ENCODE measurements around the gene CCNL2.
A peak's percentile ranks its signal among the peaks of the same experiment; 100 is the strongest.
"Not testable (repeated sequence)": the region's sequence is repeated elsewhere in the genome, so short reads cannot be mapped to it uniquely, and the experiment has no call there.

CCNL2 gene

DNA sequence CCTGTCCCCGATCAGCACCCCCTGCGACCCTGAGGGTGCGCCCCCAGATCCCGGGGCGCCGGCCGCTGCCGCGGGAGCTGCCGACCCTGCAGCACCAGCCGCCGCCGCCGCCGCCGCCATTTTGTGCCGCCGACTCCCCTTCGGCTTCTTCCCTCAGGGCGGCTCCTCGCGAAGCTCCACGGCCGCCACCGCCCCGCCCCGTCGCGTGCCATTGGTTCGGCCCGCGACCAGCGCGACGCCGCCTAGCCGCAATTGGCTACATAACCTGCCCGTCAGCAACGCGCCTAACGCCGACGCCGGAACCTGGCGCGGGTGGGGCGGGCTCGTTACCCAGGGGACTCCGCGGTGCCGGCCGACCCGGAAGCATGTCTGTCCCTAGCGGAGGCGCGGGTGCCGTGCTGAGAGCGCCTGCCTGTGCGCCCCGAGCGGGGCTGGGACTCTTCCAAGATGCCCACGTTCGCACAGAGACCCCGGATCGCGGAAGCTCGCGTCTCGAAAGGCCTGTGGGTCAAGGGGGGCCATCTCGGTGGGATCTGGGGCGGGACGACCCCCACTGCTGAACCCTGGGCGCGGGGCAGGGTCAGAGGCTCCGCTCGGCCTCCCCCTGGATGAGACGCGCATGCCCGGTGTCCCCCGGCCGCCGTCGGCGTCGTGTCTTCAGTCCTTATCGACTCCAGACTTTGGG, at the start of gene CCNL2:
CCNL2 (minus strand) TSS at position 149 of the 685 bp plus-strand sequence; CDS start at position 120, 29 bp downstream.
- peak; percentile 99 for DNase-seq (ENCODE audit: low spot score)

DNA sequence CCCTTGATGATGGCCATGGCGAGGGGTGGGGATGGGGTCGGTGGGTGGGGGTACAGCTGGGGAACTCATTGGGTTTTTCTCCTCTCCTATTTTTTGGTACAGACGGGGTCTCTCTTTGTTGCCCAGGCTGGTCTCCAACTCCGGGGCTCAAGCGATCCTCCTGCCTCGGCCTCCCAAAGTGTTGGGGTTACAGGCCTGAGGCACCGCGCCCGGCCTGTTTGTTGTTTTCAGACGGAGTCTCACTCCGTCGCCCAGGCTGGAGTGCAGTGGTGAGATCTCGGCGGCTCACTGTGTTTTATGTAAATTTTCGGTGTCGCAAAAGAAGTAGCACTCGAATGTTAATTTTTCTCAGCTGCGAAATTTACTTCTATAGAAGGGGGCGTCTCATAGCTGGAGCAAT, 47.5 kb upstream of the CCNL2 start:
- not testable (repeated sequence) for DNase-seq (ENCODE audit: low spot score)

DNA sequence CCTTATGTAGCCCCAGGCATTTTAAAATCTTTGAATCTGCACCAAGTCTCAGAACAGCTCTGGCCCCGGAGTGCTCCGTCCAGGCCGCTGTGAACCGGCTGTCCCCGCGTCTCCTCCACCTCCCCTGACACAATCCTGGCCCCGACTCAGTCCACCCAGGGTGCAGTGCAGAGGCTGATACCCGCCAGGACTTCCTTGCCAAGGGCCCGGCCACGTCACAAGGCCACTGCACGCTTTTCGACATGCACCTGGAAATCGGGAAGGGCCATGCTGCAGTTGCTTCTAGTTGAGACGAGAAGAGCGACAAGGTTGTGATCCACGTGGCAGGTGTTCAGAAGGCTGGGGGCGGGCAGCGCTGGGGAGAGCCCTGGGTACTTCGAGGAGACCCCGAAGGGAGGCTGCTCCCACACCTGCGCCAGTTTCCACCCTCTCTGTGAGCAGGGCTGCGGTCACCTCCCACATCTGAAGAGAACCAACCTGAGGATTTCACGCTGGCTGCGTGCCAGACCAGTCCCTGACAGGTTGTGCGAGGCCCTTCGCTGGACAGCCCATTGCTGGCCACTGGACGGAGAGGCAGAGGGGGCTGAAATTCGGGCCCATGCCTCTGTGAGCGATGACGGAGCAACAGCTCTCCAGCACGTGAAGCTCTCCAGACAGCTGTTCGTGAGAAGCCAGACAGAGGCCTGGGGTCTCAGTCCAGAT, 43.1 kb upstream of the CCNL2 start:
- no peak for DNase-seq (ENCODE audit: low spot score)

DNA sequence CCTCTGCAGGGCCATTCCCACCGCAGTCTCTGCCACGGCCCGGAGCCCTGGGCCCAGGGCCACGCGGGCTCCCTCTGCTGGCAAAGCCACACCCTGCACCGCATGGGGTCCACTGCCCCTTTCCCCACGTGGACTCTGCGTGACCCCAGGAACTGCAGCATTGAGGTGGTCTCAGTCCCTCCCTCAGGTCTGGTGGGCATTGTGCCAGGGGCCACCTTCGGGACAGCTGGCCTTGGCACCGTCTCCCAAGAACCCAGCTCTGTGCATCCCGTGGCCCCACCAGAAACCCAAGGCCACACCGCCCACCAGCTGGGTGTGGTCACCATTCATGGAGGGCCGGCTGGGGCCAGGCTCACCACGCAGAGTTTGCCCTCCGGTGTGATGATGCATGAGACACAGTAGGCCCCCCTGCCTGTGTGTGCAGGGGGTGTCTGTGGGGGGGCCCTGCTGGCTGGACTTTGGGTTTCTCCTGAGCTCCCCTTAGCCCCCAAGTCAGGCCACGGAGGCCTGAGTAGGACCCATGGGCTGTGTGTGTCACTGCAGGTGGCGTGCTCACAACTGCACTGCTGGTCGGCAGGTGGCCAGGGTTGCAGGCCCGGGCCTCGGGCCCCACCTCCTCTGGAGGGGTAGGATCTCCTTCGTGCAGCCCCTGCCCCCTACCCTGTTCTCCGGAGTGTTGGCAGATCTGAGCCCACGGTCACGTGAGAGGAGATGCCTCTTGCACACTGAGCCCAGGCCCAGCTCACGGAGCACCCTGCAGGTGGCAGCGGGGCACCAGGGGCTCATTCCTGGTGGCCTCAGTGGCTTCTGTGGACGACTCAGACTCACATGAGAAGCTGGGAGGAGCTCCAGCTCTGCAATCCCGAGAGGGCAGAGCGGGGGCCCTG, 42.1 kb upstream of the CCNL2 start:
- DNase-seq (ENCODE audit: low spot score) = no peak

DNA sequence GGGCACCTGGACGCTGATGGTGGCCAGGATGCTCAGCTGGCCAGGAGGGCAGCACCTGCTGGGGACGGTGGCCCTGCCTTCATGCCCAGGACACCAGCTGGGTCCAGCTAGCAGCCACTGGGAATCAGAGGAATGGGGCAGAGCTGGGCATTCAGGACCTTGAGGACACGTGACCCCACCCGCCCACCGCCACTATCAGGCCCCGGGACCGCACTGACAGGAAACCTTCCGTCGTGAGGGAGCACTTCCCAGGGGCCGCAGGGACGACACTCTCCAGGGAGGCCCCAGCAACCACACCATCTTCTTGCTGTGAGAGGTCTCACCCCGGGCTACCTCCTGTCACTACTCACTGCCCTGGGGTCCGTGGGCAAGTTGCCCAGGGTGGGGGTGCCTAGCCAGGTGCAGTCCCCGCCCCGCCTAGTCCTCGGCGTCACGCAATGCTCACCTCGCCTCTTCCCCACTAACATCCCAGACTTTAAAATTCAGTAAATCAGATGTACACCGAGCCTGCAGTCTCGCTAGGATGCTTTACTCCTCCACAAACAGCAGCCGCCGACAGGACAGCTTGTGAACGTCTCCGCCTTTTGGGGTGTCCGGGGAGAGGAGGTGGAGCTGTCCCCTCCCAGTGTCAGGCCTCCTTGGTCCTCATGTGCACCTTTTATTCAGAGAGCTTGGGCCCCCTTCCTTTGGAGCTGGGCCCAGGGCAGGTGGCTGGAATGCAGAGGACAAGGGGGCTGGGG, 41.3 kb upstream of the CCNL2 start:
- no peak for DNase-seq (ENCODE audit: low spot score)

DNA sequence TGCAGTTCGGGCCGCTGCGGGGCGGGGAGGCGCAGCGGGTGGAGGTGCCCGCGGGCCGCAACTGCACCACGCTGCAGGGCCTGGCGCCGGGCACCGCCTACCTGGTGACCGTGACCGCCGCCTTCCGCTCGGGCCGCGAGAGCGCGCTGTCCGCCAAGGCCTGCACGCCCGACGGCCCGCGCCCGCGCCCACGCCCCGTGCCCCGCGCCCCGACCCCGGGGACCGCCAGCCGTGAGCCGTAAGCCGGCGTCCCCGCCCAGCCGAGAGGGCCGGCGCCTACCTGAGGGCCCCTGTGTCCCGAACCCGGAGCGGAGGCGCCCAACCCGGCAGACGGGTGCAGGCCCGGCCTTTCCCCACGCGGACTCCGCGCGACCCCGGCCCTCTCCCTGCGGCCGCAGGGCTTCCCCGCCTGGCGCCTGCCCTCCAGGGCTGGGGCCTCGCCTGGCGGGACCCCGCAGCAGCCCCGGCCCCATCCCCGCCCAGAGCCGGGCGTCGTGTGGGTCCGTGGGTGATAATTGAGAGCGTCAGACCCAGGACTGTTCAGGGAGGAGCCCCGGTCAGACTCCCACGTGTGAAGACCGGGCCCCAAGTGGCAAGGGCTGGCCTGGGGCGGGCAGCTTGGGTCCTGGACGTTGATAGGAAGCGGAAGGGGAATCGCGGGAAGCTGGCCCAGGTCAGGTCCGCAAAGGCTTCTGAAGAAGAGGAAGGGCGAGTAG, 40.6 kb upstream of the CCNL2 start:
- no peak for DNase-seq (ENCODE audit: low spot score)

DNA sequence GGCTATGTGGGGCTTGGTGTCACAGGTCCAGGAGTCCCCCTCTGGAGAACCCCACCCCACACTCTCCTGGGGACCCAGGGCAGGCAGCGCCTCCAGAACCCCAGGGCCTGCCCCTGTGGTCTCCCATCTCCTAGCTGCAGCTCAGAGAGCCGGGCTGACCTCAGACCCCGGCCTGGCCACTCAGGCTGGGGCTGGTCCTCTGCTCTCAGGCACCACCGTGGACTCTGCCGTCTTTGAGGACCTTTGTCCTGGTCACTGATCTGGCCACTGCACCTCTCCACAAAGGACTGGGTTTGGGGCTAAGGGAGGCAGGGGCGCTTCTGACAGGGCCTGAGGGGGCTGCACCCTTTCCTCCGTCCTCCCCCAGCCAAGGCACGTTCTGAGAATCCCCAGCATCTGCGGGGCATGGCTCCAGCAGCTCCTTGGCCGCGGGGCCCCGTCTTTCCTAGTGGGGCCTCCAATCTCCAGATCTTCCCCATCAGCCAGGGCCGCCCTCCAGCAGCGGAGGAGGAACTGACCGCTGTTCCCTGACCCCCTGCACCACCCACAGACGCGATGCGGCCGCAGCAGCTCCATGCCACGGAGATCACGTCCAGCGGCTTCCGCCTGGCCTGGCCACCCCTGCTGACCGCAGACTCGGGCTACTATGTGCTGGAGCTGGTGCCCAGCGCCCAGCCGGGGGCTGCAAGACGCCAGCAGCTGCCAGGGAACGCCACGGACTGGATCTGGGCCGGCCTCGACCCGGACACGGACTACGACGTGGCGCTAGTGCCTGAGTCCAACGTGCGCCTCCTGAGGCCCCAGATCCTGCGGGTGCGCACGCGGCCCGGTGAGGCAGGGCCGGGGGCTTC, 39.6 kb upstream of the CCNL2 start:
- DNase-seq (ENCODE audit: low spot score) = no peak

DNA sequence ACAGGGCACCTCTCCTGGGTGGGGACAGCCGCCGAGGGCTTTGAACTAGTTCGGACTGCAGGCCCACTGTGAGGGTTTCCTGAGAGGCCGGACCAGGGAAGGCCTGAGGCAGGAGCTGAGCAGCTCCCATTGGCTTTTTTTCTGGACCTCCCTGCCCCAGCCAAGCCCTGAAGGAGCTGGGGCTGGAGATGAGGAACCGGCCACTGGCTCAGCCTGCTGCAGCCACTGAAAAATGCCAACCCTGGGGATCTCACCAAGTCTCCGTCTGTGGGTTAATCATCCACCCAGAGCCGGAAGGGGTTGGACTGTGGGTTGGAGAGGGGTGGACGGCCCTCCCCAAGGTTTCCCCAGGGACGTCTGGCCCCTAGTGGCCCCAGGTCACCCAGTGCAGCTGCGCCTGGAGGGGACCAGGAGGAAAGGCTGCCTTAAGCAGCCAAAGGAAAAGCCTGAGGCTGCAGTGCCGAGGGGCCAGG, 38.8 kb upstream of the CCNL2 start:
- no peak for DNase-seq (ENCODE audit: low spot score)

DNA sequence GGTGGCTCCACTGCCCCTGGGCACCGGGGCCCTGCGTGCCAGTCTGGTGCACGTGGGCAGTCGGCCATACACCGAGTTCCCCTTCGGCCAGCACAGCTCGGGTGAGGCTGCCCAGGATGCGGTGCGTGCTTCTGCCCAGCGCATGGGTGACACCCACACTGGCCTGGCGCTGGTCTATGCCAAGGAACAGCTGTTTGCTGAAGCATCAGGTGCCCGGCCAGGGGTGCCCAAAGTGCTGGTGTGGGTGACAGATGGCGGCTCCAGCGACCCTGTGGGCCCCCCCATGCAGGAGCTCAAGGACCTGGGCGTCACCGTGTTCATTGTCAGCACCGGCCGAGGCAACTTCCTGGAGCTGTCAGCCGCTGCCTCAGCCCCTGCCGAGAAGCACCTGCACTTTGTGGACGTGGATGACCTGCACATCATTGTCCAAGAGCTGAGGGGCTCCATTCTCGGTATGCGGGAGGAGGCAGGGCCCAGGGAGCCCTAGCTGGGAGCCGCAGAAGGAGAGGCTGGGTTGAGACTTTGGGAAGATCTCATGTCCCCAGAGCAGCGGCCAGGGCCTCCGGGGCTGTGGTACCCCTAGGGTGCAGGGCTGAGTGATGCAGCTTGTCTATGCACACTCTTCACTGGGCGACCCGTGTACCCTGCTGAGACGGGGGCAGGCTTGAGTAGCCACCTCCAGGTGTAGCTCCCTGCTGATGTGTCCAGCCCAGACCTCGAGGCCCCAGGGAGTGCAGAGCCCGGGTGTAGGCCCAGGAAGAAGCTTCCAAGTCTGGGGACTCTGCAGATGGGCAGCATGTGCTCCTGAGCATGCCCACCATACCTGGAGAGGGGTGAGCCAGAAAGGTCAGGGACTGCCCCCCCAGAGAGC, 38.1 kb upstream of the CCNL2 start:
- no peak for DNase-seq (ENCODE audit: low spot score)

DNA sequence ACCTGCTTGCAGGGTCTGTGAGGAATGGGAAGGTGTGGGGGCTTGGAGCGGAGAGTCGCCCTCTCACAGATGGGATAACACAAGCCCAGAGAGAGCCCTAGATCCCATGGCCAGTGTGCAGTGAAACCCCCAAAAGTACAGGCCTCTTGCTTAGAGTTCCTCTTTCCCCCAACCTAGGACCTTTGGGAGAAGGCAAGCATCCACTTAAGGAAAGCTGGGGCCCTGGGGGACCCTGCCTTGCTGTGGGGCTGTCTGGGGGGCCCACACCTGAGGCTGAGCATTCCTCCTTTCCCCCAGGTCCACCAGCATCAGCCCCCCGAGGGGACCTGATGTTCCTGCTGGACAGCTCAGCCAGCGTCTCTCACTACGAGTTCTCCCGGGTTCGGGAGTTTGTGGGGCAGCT, 37.5 kb upstream of the CCNL2 start:
- DNase-seq (ENCODE audit: low spot score) = no peak

DNA sequence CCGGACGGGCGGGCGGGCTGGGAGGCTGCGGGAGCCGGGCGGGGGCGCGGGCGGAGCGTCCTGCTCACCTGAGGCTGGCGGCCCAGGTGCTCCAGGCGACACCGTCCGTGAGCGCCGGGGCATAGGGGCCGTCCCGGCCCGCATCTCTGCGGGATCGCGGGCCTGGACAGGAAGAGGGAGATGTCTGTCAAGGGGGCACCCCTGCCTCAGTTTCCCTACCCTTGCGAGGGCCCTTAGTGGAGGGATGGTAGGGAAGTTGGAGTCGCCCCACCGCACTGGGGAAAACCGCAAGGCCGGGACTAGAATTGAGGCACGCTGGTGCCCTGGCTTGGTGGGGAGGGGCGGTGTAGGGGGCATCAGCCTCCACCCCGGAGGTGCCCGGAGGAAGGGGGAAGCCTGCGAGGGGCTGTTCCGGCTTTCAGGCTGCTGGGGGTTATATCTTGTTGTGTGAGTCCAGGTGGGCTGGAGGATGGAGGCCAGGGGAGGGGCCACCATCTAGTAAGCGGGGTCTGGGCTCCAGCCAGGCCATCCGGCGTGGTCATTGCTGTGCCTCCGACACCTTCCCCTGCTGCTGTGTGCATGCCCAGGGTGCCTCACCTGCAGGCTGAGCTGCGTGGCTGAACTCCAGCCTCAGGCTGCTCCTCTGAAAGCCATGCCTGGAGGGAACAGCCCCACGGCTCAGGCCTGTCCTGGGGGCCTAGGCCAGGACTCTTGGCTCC, 36.9 kb upstream of the CCNL2 start:
- DNase-seq (ENCODE audit: low spot score) = no peak

DNA sequence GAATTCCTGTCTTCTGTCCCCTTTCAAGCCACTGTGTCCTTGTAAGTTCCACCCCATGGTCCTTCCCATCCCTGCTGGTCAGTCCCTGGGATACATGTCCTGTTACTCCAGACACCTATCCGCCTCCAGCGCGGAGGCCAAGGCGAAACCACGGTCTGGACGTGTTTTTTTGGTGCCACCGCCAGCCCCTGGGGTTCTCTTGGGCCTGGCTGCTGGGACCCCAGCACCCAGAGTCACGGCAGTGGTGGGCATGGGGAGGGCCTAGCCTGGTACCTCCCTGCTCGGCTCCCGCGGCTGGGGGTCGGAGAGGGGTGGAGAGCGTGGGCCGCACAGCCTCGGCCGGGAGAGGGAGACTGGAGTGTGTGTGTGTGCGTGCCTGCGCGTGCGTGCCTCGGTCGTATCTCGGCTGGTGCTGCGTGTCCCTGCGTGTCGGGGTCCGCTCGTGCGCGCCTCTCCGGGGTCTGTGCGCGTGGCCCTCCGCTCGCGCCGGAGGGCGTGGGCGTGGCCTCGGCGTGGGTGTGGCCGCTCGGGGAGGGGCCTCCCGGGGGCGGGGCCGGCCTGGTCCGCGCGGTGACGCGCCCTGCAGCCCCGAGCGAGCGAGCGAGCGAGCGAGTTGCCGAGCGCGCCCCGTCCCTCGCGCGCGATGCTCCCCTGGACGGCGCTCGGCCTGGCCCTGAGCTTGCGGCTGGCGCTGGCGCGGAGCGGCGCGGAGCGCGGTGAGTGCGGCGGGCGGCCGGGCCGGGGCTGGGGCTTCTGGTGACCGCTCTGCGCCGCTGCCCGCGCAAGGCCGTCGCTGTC, 36.2 kb upstream of the CCNL2 start, which contains the start of gene VWA1:
VWA1 (plus strand) TSS at position 585 of the 798 bp plus-strand sequence; CDS start at position 644, 59 bp downstream.
- DNase-seq (ENCODE audit: low spot score) = peak; percentile 85

DNA sequence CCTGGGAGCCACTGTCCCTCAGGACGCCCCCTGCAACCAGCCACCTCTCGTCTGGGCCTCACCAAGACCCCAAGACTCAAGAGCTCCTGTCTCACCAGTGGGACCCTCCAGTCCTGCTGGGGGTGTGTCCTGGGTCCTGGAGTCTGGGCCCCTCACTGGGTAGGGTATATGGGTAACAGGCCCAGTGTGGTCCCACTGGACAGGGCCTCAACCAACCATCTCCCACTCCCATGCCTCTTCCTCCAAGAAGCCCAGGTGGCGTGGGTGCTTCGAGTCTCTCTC, 35.6 kb upstream of the CCNL2 start:
- DNase-seq (ENCODE audit: low spot score) = peak; percentile 68

DNA sequence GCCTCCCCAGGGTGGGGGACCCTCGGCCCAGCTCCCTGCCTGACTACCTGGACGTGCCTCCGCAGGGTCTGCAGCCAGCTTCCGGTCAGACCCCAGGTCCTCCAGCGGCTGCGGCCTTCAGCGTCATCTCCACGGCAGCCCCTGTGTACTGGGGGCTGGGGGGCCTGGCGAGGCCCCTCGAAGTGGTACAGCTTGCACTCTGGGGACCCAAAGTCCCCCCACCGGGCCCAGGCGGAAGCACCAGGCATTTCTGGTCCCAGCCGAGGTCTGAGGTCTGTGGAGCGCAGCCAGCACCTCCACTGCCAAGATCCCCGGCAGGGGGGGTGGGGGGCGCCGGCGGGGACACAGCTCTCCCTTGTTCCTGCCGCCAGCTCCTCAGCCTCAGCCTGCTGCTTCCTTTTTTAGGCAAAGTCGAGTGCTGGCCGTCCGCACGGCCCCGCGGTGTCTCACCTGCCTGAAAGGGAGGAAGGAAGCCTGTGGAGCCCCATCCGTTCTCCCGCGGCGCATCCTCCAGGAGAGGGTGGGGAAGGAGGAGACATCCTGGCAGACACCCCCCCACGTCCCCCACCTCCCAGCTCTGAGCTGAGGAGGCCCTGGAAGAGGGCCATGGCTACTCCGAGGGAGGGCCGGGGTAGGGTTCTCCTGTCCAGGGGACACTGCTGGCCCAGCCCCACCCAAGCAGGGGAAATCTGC, 35.1 kb upstream of the CCNL2 start:
- peak; percentile 86 for DNase-seq (ENCODE audit: low spot score)

DNA sequence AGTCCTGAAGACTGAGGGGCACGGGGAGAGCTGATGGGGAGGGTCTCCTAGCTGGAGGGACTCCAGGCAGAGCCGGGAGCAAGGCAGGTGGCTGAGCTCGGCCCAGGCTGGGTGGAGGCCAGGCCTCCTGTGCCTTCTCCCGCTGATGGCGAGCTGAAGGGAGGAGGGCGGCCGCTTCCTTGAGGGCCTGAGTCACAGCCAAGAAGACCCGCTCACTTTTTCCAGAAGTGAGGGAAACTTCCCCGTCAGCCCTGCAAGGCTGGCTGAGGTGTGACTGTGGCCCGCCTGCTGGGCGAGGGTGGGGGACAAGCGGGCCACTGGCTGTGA, 34.6 kb upstream of the CCNL2 start:
- peak; percentile 81 for DNase-seq (ENCODE audit: low spot score)

DNA sequence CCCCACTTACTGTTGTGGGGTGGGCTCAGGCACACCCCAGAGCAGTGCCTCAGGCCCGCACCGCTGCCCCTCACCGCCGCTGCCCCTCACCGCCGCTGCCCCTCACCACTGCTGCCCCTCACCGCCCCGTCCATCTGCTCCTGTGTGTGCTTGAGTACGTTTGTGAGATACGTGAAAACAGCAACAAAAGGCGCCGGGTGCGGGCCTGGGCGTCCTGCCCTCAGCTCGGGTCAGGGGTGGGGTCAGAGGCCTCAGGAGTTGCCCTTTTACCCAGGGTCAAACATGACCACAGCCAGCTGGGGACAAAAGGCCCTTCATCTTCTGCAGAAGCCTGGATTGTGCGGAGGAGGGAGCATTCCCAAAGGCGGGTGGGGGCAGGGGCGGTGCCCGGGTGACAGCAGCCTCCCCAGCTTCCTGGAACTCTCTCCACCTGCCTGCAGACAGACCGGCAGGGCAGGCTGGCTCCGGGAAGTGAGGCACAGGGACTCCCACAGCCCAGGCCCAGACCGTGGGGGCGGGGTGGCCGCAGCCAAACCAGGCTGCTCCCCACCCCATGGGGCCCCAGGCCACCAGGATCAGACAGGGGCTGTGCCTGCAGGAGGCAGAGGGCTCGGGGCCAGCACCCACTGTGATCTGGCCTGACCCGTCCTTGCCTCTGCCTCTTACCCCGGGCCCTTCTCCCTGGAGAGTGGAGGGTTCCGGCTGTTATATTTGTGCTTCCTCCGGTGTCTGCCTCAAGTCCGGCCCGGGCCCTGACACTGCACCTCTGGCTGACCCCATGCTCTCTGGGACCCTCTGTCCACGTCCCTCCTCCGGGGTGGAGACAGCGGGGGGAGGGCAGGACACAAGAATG, 34.0 kb upstream of the CCNL2 start:
- DNase-seq (ENCODE audit: low spot score) = peak; percentile 79

Measured in left forelimb (tissue), 1 donor.